ENCODE measurements around the gene ZNF358. TPM values are rescaled to one million over a fixed set of nuclear protein-coding genes. Genes with fewer than 3 reads are reported as not detected.

The ZNF358 gene
- total and polyA plus RNA-seq, 10 of the 15 experiments (the other 5 are each of a cell fraction or from before 2014, with no cell fraction given), result 0.09 to 6.3 (median 1.9) TPM; not detected in 1

- TF ChIP-seq ZNF687 (IDR thresholded peaks at IDR 0.05), result no peak
- no peak for TF ChIP-seq ZNF217 (IDR thresholded peaks at IDR 0.05)
- no peak for TF ChIP-seq SP1 (IDR thresholded peaks at IDR 0.05; ENCODE audit: low read depth, low read length)
Measured at GRCh38 chr19:7492558-7492957, 23.3 kb upstream of the ZNF358 start (continued).

GRCh38 chr19:7494416-7495098, 21.3 kb upstream of the ZNF358 start:
- CTCF ChIA-PET, result no interaction called here
- no peaks in the 10 kb centered on the region for H3K79me2 ChIP-seq (ENCODE audit: control insufficient read depth, insufficient read depth, low read length)
- no peaks in the 10 kb centered on the region for H3K9me3 ChIP-seq (replicated peaks; ENCODE audit: control insufficient read depth, insufficient read depth, low read length)
- no peak overlapping the region for H3K9ac ChIP-seq (ENCODE audit: control insufficient read depth, insufficient read depth, low read length)
- no peaks in the 10 kb centered on the region for H4K20me1 ChIP-seq (ENCODE audit: control insufficient read depth, insufficient read depth)
- intact Hi-C loops (cut with micrococcal nuclease; ENCODE audit: unreplicated experiment), result no loop called here
- FAIRE-seq (no peak), ATAC-seq (no peak), DNase-seq (ENCODE audit: low read depth, low spot score) (no peak)
- no peaks in the 10 kb centered on the region for H3K27me3 ChIP-seq (replicated peaks in 1 of 2; ENCODE audit: control insufficient read depth in 2 of 2, insufficient read depth in 2 of 2, low read length in 1 of 2)
- H3K36me3 ChIP-seq (ENCODE audit: control insufficient read depth in 2 of 2, insufficient read depth in 2 of 2, low read length in 1 of 2), result no peaks in the 10 kb centered on the region
- H3K27ac ChIP-seq (ENCODE audit: control insufficient read depth, insufficient read depth), result no peak overlapping the region
- SMC1A ChIA-PET (ENCODE audit: uncharacterized antibody, unreplicated experiment), result no interaction called here
- POLR2A ChIA-PET, result no interaction called here
- H3K4me1 ChIP-seq (ENCODE audit: control insufficient read depth, insufficient read depth, low read length), result no peaks in the 10 kb centered on the region
- in situ Hi-C loops (cut with MboI), result no loop called here
- BruUV-seq (replicated peaks), result no TSS peak
- no peak overlapping the region for H3K4me2 ChIP-seq (ENCODE audit: control insufficient read depth, insufficient read depth)
- WGBS (ENCODE audit: insufficient coverage, insufficient replicate concordance, low lambda C conversion rate, missing lambda C conversion rate), result 72% methylated on average over 13 of the region's 13 CpGs
- H3K4me3 ChIP-seq, result no peak overlapping the region
- RAD21 ChIA-PET (ENCODE audit: unreplicated experiment), result no interaction called here
- no peak overlapping the region for H2AFZ ChIP-seq (ENCODE audit: control insufficient read depth, low read depth, low read length)
- TF ChIP-seq ZSCAN29 (IDR thresholded peaks at IDR 0.05), result no peak
- TF ChIP-seq MLLT1 (IDR thresholded peaks at IDR 0.05), result no peak
- TF ChIP-seq FOXK2 (IDR thresholded peaks at IDR 0.05), result no peak
- no peak for TF ChIP-seq MEF2B (IDR thresholded peaks at IDR 0.05; ENCODE audit: partially characterized antibody, poor library complexity, severe bottlenecking)
- TF ChIP-seq NKRF (conservative IDR thresholded peaks at IDR 0.05), result no peak
- no peak for TF ChIP-seq ZBTB40 (IDR thresholded peaks at IDR 0.05; ENCODE audit: borderline replicate concordance)
- no peak for TF ChIP-seq ZNF24 (IDR thresholded peaks at IDR 0.05)
- TF ChIP-seq CBFB (IDR thresholded peaks at IDR 0.05; ENCODE audit: low read depth), result no peak

Measured in GM12878 (cell line).